ENCODE measurements around the gene SMIM3.
"Not testable (repeated sequence)": the region's sequence is repeated elsewhere in the genome, so short reads cannot be mapped to it uniquely, and the experiment has no call there.

SMIM3 gene, protein sequence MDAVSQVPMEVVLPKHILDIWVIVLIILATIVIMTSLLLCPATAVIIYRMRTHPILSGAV

DNA sequence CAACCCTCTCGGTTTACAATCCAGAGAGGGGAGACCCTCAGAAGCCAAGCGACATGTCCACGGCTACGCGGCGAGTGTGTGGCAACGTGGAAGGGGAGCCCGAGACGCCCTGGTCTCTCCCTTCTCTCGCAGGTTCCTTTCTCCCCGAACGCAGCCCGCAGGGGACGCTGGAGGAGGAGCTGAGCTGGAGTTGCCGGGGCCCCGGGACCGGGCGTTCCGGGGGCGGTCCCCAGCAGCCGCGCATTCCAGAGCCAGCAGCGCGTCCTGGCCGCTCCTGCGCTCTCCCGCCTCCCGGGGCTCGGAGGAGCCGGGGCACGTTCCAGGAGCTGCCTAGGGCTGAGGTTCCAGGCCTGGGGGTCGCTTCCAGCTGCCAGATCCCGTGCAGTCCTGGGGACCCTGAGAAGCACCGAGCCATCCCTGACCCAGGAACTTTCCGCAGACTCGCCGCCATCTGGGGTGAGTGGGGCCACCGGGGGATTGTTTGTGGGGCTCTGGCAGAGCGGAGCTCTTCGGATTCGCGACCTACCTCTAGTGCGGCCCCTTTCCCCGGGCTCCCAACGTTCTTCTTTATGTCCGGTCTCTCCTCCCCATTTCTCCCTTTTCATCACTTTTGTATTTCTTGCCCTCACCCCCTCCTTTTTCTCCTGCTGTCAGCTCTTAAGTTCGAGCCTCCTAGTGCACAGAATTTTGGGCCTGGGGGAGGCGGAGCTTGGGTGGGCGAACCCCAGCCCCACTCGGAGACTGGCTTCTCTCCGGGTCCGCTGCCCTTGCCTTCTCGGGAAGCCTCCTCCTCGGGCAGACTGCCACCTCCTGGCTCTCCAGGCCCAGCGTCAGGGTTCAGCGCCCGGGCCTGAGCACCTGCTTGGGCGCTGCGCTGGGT, at the start of gene SMIM3:
SMIM3 (plus strand) TSS at position 241 of the 880 bp plus-strand sequence. CDS start 16,684 bp downstream, outside the sequence.
- DNase-seq = peak in 2 of 3 experiments; percentile 52 to 55

DNA sequence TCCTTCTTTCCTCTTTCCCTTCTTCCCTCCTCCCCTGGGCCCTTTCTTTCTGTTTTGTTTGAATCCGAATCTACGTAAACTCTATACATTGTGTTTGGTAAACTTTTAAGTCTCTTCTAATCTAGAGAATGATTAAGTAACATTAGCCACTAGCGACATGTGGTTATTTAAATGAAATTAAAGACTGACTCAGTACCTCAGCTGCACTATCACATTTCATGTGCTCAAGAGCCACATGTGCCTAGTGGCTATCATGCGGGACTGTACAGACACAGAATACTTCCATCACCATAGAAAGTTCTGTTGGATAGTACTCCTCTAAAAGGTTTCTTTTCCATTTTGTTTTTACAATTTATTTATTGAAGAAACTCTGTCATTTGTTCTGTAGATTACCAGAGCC, 48.7 kb upstream of the SMIM3 start:
- DNase-seq = no peak

GRCh38 chr5:150731669-150732242, 46.8 kb upstream of the SMIM3 start:
- DNase-seq = no peak

GRCh38 chr5:150734579-150735384, 43.8 kb upstream of the SMIM3 start:
- no peak for DNase-seq

GRCh38 chr5:150738862-150739261, 39.7 kb upstream of the SMIM3 start:
- DNase-seq = no peak

DNA sequence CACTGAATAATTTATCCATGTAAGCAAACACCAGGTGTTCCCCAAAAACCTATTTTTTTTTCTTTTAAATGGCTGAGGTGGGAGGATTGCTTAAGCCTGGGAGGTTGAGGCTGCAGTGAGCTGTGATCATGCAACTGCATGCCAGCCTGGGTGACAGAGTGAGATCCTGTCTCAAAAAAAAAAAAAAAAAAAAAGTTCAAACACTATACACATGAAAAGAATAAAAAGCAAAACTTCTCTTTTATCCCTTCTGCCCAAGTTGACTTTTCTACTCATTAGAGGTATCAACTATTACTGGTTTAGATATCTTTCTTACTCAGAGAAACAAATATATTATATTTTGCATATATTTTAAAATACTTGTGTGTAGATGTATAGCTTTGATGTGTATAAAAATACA, 37.6 kb upstream of the SMIM3 start:
- DNase-seq = no peak

DNA sequence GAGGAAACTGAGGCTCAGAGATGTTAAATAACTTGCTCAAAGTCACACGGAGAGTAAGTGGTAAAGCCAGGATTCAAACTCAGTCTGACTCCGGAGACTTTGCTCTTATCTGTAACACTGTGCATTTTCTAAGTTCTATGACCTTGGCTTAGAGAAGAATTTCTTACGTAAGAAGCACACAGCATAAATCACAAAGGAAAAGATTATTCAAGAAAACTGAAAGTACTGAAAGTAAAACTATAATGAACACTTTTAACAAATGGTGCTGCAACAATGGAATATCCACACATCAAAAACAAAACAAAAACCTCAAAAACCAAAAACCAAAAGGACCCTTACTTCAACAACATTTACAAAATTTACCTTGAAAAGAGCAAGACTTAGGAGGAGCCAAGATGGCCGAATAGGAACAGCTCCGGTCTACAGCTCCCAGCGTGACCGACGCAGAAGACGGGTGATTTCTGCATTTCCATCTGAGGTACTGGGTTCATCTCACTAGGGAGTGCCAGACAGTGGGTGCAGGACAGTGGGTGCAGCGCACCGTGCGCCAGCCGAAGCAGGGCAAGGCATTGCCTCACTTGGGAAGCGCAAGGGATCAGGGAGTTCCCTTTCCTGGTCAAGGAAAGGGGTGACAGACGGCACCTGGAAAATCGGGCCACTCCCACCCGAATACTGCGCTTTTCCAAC, 36.0 kb upstream of the SMIM3 start:
- DNase-seq = not testable (repeated sequence)

GRCh38 chr5:150743142-150743488, 35.4 kb upstream of the SMIM3 start:
- not testable (repeated sequence) for DNase-seq

- DNase-seq = no peak
These were observed 28.1 kb upstream of the SMIM3 start for GRCh38 chr5:150750469-150750868.

- peak in 1 of 3 experiments; percentile 3 for DNase-seq
These were observed 27.3 kb upstream of the SMIM3 start for GRCh38 chr5:150751096-150751891.

GRCh38 chr5:150753463-150753862, 25.1 kb upstream of the SMIM3 start:
- no peak for DNase-seq

GRCh38 chr5:150753863-150754262, 24.7 kb upstream of the SMIM3 start:
- no peak for DNase-seq

- DNase-seq = no peak
These were observed 21.4 kb upstream of the SMIM3 start for GRCh38 chr5:150757087-150757649.

DNA sequence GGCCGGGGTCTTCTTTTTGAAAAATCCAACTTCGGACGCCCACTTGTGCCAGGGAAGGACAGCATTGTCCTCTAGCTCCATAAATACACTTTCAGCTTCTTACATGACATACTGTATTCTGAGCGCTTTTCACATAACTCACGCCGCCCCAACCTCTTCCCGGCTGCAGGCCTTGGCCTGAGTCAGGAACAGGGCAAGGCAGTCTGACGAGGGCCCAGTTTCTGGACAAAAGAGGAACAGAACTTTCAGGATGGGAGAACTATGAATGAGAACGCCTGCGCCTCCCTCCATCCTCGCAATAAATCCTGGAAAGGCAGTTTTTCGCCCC, 20.4 kb upstream of the SMIM3 start:
- DNase-seq = no peak

GRCh38 chr5:150758531-150759333, 19.8 kb upstream of the SMIM3 start, which contains the start of gene DCTN4:
Gene DCTN4 (minus strand): TSS chr5:150759017. CDS start chr5:150758993, 24 bp downstream.
- DNase-seq = peak; percentile 94 to 97 (median 96)

DNA sequence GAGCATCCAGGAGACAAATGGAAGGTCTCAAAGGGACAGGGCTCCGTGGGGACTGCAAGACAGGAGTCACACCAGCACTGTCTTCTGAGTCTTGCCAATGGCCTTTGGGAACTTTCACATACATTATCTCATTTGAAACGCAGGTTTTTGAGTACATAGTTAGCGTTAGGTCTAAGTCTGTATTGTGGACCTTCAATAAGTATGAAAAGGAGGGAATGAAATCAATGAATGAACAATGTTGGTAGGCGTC, 19.3 kb upstream of the SMIM3 start:
- no peak for DNase-seq

- DNase-seq = no peak
These were observed 16.3 kb upstream of the SMIM3 start for GRCh38 chr5:150762211-150762610.

GRCh38 chr5:150763023-150763769, 15.4 kb upstream of the SMIM3 start:
- DNase-seq = peak; percentile 10 to 76 (median 31)

DNA sequence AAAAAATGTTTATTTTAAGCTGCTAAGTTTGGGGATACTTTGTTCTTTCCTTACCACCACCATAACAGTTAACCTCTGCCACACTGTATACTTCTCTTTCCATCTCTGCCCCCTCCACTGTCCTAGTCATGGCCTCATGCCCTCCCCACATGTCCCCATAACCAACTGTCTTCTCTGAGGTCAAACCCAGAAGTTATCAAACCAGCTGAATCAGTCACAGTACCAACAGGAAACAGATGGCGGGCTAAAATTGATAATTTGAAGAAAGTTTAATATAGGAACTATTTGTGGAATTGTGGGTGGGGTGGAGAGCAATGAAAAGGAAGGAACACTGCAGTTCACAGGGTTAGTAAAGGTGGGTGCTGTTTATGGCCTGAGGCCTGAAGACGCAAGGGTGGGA, 14.0 kb upstream of the SMIM3 start:
- DNase-seq = no peak

All from NCI-H1417 (cell line).